NCI-H2029 treated with DMSO at 0.1 percent for 48 hours (cell line): ENCODE measurements around the gene OGDH.
"Not testable (repeated sequence)": the region's sequence is repeated elsewhere in the genome, so short reads cannot be mapped to it uniquely, and the experiment has no call there.

ENCODE experiments used
- DNase-seq: peaks from one replicate; lab custom pipeline; 2025; lab: John Stamatoyannopoulos, UW

The OGDH gene

GRCh38 chr7:44606341-44607140 lies at the start of gene OGDH:
OGDH (plus strand) TSS chr7:44606627; CDS start chr7:44624344, 17,717 bp downstream.
- DNase-seq, result peak; percentile 93

GRCh38 chr7:44557485-44557884 lies 48.9 kb upstream of the OGDH start:
- DNase-seq, result no peak

GRCh38 chr7:44559485-44559884 lies 46.9 kb upstream of the OGDH start:
- DNase-seq, result no peak

GRCh38 chr7:44561481-44561880 lies 44.9 kb upstream of the OGDH start:
- no peak for DNase-seq

- no peak for DNase-seq
Measured at GRCh38 chr7:44561962-44562621, 44.3 kb upstream of the OGDH start.

- not testable (repeated sequence) for DNase-seq
Measured at GRCh38 chr7:44562622-44562962, 43.8 kb upstream of the OGDH start.

- DNase-seq, result no peak
Measured at GRCh38 chr7:44563171-44563679, 43.2 kb upstream of the OGDH start.

- DNase-seq, result no peak
Measured at GRCh38 chr7:44564606-44565005, 41.8 kb upstream of the OGDH start.

GRCh38 chr7:44565097-44565794 lies 41.2 kb upstream of the OGDH start:
- peak; percentile 8 for DNase-seq

GRCh38 chr7:44565795-44566559 lies 40.5 kb upstream of the OGDH start:
- no peak for DNase-seq

GRCh38 chr7:44566680-44567079 lies 39.7 kb upstream of the OGDH start:
- DNase-seq, result no peak

GRCh38 chr7:44567884-44568283 lies 38.5 kb upstream of the OGDH start:
- no peak for DNase-seq

GRCh38 chr7:44568771-44569560 lies 37.5 kb upstream of the OGDH start:
- no peak for DNase-seq

- no peak for DNase-seq
Measured at GRCh38 chr7:44569959-44570358, 36.5 kb upstream of the OGDH start.

- DNase-seq, result no peak
Measured at GRCh38 chr7:44572771-44573170, 33.7 kb upstream of the OGDH start.

GRCh38 chr7:44573464-44574286 lies 32.8 kb upstream of the OGDH start, which contains the start of gene DDX56:
DDX56 (minus strand) TSS chr7:44573908; CDS start chr7:44573895, 13 bp downstream.
- DNase-seq, result peak; percentile 72

- DNase-seq, result peak; percentile 20
Measured at GRCh38 chr7:44574287-44574872, 32.0 kb upstream of the OGDH start.

- no peak for DNase-seq
Measured at GRCh38 chr7:44575054-44575453, 31.4 kb upstream of the OGDH start.

- no peak for DNase-seq
Measured at GRCh38 chr7:44576228-44576627, 30.2 kb upstream of the OGDH start.
